Stimulated activated CD8-positive, alpha-beta memory T cell treated with anti-CD3 and anti-CD28 coated beads, Interleukin-2, amount 100 ng/mL, for 1 hour (primary cell): ENCODE data around the gene SDSL.

Source experiments
- DNase-seq, 2 donors: peaks; one replicate each; pipeline ENCODE4 v3.0.0-alpha.2; 2020; ENCODE audit warnings: low read depth in 2 of 2

Gene SDSL

DNA sequence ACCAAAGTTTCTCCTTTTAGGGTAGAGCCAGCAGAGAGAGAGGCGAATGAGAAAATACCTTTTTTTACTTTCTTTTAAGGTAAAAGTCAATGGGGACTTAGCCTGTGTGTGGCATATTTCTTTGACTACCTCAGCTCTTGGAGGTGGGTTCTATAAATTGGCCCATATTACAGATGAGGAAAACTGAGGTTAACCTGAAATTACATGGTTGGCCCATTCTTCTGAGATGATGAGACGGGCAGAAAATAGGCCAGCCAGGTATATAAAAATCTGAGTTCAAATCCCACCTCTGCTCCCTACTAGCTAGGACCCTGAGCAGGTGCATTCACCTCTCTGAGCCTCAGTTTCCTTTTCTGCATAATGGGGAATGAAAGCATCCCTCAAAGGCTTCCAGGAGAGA lies 27.1 kb downstream of the SDSL start:
- DNase-seq = no peak

DNA sequence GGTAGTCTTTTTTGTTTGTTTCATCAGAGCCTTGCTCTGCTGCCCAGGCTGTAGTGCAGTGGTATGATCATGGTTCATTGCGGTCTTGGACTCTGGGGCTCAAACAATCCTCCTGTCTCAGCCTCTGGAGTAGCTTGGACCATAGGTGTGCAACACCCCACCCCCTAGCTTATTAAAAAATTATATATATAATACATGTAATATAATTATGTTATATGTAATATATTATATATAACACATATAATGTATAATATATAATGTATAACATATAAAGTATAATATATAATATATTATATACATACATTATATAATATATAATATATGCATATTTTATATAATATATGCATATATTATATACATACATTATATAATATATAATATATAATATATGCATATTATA lies 27.7 kb downstream of the SDSL start:
- no peak for DNase-seq

DNA sequence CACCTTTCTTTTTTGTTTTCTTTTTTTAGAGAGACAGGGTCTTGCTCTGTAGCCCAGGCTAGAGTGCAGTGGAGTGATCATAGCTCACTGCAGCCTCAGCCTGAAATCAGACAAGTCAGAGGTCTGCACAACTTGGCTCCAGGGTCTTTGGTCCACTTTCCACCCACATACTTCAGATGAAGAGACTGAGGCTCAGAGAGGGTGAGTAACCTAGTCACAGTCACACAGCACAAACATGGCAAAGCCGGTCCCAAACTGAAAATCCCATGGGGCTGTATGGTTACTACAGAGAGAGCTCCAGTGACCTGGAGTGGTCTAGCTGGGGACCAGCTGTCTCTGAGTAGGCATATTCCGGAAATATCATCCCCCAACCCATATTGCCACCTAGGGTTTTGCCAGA lies 30.3 kb downstream of the SDSL start:
- DNase-seq = no peak

DNA sequence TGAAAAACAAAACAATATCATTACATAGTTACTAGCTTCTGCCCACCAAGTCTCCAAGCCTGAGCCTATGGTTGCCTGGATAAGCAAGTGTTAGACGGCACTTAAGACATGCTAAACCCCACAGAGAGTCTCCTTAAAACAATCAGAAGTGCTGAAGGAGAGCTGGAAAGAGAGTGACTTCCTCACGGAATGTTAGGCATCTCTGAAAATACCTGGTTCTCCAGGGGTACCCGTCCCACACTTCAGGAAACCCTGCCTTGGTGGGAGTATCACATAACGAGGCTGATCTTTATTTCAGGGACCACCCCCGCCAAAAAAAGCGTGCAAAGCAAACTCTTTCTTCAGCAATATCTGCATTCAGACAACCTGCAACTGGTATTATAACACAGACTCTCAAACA lies 31.1 kb downstream of the SDSL start:
- no peak for DNase-seq

DNA sequence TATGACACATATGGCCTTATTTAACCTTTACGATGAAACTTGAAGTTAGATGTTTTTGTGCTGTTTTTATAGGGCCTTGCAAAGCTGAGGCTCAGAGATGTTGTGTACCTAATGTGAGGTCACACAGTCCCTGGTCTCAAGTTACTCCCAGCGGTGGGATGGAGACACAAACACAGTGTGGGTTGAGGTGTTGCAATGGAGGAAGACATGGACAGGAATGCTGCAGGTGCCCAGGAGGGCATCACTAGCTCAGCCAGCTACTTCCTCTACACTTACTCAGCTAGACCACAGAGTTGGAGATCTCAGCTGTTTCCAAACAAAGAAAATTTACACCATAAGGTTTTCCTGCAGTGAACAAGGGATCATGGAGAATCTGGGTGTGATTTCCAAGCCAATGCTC lies 34.0 kb downstream of the SDSL start:
- no peak for DNase-seq

DNA sequence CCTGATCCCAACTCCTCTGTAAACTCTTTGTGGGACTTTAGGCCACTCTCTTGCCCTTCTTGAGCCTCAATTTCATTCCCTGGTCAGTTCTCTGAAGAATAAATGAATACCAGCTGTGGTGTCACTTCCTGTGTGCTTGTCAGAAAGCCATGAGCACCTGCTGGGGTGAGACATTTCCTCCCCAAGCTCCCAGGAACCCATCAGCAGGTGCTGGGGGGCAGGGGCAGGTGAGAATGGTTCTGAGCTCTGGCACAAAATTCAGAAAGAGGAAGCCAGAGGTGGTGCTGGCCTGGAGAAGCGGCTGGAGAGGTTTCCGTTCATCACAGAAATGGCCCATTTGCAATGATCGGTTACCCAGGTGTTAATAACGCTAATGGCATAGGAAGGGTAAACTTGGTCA lies 34.6 kb downstream of the SDSL start:
- no peak for DNase-seq

DNA sequence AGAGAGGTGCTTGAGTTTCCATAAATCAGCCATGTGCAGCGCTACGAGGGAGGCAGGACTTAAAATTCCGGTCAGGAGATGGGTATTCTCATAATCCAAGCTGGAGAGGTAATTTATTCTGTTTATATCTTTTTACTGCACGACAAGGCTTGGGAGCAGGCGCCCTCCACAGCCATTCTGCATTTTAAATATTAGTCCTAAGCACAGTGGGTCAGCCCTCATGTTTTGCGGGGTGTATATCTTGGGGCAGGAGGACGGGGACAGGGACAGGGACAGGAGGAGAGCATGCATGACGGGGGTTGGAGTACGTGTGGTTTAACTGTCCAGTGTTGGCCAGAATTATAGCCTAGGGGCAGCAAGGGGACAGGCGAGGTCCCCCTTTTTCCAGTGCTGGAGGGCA lies 35.0 kb downstream of the SDSL start:
- no peak for DNase-seq

DNA sequence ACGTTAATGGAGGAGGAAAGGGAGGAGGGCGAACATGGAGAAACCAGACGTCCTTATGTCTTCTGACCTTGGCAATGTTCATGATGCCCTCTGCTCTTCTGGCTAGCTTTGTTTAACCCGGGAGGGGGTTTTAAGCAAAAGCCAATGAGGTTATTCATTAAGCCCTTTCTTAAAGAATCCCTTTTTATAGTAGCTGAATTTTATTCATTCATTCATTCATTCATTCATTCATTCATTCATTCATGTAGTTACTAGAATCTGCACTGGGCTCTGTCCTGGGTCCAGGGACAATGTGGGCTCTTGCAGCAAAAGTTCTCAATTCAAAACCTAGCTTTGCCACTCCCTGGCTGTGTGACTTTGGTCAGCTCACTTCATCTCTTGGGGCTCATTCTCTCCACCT lies 35.5 kb downstream of the SDSL start:
- no peak for DNase-seq

DNA sequence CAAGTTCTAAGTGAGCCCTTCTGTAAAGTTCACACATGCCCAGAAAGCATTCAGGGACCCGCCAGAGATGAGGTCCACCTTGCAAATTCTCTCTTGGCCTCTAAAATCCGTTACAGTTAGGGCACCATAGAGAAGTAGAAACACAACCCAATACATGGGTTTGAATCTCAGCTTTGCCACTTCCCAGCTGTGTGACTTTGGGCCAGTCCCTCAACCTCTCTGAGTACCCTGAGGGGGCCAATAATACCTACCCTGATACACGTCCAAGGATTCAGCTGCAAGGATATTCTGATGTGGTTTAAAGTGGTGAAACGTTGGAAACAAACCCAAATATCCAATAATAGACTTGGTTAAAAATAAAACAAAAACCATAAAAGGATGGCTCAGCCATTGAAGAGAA lies 37.8 kb downstream of the SDSL start:
- DNase-seq = no peak

DNA sequence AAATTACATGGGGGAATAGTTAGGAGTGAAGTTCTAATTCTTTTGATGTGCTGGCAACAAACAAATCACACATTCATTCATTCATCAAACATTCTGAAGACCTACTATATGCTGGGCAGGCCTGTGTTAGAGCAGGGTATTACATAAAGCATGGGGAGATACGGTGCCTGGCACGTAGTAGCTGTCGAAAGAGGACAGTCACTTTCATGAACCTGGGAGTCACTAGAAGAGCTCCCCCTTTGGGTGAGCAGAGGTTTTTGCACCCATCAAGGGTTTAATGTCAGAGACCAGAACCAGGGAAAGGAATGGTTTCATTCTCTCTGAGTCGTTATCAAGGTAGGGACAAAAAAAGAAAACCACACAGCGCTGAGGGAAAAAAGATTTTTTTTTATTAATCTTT lies 39.5 kb downstream of the SDSL start:
- DNase-seq = no peak

DNA sequence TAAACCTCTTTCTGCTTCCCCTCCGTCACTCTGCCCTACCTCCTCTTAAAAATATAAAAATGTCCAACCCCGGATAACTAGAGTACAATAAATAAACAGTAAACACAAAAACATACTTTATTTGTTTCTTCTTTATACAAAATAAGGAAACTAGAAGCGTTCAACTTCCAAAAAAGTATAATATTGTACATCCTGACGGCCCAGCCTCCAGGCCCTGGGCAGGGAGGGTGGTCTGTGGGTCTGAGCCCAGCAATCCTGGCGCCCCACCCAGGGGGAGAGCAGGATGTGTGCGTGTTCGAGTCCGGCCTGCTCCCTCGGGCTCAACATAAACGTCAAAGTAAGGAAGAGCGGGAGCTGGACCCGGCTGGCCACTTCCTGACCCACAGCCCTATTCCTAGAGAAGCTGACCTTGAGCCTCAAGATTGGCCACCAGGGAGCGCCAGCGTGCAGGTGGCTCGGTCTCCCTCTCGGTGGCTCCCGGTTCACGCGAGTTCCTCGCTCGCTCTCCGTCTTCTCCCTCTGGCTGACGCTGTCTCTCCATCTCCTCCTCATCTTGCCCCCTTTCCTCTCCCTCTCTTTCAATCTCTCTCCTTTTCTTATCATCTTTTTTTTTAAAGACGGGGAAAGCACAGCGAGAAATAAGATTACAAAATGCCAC lies 40.1 kb downstream of the SDSL start:
- peak; percentile 20 to 39 for DNase-seq

DNA sequence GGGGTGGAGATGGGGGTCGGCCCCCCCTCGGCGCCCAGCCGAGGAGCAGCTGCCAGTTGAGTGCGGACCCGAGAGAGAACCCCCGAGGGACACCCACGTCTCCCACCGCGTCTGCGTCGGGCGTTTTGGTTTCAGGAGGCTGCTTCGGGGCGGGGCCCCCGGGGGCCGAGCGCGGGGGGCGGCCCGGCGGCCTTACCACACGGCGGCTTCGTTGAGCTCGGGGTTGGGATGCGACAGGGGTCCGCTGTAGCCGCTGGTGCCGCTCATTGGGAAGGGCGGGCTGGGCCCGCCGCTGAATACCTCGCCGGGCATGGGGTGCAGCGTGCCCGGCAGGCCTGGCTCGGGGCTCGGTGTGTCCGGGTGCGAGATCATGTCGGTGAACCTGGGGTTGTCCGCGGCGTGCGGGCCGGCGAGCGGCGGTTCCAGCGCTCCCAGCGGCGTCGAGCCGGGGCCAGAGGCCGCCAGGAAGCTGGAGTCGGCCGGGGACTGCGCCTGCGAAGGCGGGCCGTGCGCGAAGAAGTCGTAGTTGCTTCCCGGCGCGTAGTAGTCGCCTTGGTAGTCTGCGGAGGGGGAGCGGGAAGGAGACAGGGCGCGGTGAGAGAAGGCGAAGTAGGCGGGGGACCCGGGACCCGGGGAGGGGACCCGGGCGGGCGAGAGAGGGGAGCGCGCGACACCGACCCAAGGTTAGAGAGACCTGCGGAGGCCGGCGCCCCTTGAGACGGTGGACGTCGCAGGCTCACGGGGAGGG lies 41.0 kb downstream of the SDSL start:
- DNase-seq = no peak

DNA sequence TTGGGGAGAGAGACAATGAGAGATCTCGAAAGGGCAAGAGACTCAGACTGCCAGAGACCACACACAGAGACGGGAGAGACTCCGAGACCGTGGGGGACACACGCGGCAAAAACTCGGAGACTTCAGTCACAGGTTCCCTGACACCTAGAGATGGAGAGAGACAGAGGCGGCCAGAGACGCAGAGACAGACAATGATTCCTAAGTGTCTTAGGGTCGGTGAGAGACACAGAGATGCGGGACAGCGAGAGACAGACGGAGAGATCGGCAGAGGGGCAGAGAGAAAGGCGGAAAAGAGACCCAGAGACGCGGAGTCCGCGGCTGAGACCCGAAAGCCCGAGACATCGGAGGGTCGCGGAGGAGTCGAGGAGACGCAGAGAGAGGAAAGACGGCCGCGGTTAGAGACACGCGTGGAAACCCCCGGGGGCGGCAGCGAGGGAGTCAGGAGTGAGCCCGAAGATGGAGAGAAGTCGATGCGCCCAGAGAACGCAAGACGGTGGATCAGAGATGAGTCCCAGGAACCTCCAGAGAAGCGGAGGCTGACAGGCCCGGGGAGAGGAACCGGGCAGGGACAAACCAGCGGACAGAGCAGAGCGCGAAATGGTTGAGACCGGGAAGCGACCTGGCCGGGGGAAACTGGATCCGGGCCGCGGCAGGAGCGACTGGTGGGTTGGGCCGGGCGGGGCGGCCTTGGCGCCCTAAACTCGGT lies 41.7 kb downstream of the SDSL start:
- DNase-seq = no peak

DNA sequence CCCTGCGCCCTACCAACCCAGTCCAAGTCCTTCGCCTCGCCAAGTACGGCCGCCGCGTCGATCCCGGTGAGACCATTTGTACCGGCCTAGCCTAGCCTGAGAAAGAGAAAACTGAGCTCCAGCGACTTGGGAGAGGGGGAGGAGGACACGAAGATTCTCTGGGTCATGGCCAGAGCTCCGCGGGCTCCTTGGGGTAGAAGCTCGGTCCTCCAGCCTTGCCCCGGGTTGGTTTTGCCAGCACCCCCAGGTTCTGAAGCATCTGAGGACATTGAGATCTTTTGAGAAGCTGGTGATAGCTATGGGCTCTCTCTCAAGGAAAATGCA lies 42.2 kb downstream of the SDSL start:
- no peak for DNase-seq

DNA sequence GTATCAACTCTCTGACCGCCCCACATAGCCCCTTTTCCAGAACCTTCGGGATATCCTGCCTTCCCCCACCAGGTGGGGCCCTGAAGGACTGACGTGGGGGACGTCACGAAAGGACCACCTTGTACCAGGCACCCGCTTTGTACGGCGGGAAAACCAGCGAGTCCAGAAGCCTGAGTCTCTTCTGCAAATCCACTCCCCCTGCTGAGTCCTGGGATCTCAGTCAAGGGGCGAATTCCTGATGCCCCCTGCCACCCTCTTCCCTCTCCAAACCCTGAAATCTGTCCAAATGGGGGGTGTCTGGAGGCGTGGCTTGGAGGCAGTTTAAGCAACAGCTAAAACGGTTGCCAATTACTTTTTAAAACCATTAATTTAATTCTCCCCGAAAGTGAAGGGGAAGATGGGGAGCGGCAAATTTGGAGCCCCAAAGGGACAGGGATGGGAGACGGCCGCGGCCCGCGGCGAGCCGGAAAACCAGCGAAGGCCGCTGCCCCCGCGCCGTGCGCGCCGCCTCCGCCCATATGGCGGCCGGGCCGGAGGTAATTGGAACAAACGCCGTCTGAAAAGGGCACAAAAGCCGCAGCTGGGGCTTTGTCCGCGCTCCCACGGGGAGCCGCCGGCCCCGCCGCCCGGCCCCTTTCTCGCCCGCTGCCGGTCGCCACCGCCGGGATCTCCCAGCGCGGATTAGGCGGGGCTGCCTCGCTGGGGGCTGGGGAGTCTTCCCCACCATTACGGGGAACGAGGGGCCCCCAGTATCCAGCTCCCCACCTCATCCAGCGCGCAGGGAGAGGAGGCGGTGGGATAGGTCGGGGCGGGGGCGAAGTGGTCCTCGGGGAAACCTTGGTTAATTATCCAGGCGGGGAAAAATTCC lies 42.9 kb downstream of the SDSL start:
- no peak for DNase-seq

DNA sequence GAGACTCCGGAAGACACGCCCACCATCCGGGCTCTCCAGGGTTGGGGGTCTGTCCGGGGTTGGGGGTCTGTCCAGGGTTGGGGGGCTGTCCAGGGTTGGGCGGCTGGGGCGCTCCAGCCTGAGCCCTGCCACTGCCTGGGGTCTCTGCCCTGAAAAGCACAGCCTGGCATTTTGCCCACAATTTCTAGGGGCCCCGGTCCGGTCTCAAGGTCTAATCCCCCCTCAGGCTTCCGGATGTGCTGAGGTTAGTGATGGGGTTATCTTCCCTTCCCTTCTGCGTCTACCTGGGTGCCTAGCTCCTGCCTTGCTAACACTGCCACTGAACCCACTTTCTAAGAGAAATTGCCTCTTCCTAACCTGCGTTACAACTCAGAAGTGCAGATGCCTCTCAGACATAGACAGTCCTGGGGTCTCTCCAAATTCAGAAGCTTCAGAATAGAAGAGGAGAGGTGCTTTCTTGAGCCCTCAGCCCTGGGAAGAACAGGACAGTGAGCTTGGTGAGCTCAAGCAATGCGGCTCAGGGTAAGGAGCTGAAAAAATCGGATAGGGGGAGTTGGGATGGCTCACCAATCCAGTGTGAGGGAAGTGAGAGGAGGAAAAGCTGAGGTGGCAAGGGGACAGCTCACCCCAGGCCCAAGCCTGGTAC lies 43.8 kb downstream of the SDSL start:
- no peak for DNase-seq

DNA sequence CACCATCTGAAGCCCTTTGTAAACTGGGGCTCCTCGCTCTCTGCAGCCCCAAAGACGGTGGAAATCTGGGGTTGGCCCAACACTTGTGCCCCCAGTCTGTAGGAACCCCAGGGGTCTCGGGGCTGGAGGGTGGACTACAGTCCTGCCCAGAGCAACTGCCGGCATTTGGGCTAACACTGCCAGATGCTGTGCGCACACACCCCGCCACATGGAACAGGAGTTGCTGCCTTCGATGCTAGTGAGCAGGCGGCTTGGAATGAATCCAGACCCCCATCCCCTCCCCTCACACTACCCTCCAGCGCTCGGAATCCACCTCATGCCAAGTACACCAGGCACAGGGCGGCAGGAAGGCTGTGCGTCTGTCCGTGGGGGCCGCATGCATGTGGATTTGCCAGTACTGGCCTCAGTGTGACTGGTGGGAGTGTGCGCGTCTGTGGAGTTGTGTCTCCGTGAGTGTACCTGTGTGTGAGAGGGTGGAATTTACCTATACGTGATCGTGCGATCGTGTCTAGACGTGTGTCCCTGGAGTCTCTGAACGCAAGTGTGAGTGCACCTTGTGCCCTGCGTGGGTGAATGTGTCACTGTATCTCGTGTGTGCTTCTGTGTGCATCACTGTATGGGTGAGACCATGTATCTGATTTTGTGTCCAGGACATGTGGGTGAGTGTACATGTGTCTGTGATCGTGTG lies 44.4 kb downstream of the SDSL start:
- DNase-seq = no peak

DNA sequence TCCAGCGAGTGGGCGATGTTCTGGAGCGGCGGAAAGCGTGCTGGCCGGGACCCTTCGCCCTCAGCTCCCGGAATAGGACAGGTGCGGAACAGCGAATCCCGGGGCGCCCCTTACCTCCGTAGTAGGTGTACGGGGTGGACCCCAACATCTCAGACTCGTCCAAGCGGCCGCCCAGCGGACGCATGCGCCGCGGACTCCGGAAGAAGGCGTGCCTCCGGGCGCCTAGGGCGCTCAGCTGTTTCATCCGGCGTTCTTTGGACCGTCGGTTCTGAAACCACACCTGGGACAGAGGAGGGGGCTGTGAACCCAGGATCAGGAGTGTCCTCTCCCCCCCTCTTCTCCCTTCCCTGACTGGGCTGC lies 44.9 kb downstream of the SDSL start:
- DNase-seq = no peak

DNA sequence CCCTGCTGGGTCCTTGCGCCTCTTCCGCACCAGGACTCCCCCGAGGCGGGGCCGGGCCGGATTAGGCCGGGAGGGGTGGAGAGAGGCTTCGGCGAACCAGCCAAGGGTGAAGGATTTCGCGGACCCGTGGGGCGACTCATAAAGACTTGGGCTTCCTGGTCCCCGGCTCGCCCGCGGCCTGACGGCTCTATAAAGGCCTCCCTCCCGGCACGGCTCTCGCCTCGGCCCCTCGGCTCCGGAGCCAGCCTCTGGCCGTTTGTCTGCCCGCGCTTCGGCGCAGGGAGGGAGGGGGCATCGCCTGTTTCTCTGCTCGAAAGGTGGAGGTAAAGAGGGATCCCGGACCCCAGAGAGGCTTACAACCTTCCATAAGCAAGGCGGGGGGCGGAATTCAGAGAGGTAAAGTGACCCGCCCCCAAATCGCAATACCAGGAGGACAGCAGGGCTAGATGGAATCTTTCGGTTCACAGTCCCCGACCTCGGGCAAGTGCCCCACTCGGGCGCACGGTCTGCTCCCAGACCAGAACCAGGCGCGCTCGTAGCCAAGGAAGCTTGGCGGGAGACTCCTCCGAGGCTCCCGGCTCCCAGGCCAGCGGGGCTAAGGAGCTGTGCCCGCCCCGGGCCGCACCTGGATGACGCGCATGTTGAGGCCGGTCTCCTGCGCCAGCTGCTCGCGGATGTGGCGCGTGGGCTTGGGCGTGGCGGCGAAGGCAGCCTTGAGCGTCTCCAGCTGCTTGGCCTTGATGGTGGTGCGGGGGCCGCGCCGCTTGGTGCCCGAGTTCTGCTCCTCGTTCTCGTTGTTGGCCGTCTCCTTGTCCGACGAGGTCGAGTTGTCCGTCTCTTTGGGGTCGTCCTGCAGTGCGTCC lies 45.6 kb downstream of the SDSL start:
- no peak for DNase-seq
